Ishikawa (cell line): ENCODE measurements around the gene PPFIBP1.
A peak's percentile ranks its signal among the peaks of the same experiment; 100 is the strongest.

Experiments used
- CEBPB ChIP-seq: IDR thresholded peaks from 2 replicates; pipeline ENCODE4 v1.6.1; 2012
- CREB1 ChIP-seq: IDR thresholded peaks from 2 replicates; pipeline ENCODE4 v1.6.1; 2012; ENCODE audit warnings: low read depth
- EGR1 ChIP-seq: IDR thresholded peaks from 2 replicates; pipeline ENCODE4 v1.6.1; 2012
- EP300 ChIP-seq: IDR thresholded peaks from 2 replicates; pipeline ENCODE4 v1.6.1; 2012; ENCODE audit warnings: borderline replicate concordance
- FOXM1 ChIP-seq: IDR thresholded peaks from 2 replicates; pipeline ENCODE4 v1.6.1; 2012; ENCODE audit warnings: low read depth, borderline replicate concordance
- MAX ChIP-seq: IDR thresholded peaks from 2 replicates; pipeline ENCODE4 v1.6.1; 2012
- NFIC ChIP-seq: IDR thresholded peaks from 2 replicates; pipeline ENCODE4 v1.6.1; 2012
- RAD21 ChIP-seq: IDR thresholded peaks from 2 replicates; pipeline ENCODE4 v1.6.1; 2012; ENCODE audit warnings: low read depth
- REST ChIP-seq: IDR thresholded peaks from 2 replicates; pipeline ENCODE4 v1.6.1; 2012; ENCODE audit warnings: low read depth, mild to moderate bottlenecking
- TAF1 ChIP-seq: IDR thresholded peaks from 2 replicates; pipeline ENCODE4 v1.6.1; 2012; ENCODE audit warnings: low read depth, mild to moderate bottlenecking
- TCF12 ChIP-seq: IDR thresholded peaks from 2 replicates; pipeline ENCODE4 v1.6.1; 2012; ENCODE audit warnings: low read depth
- TEAD4 ChIP-seq: IDR thresholded peaks from 2 replicates; pipeline ENCODE4 v1.6.1; 2012
- USF1 ChIP-seq: IDR thresholded peaks from 2 replicates; pipeline ENCODE4 v1.6.1; 2012
- YY1 ChIP-seq: IDR thresholded peaks from 2 replicates; pipeline ENCODE4 v1.6.1; 2012; ENCODE audit warnings: low read depth
- ZBTB7A ChIP-seq: IDR thresholded peaks from 2 replicates; pipeline ENCODE4 v1.6.1; 2012; ENCODE audit warnings: low read depth

Gene PPFIBP1

GRCh38 chr12:27498149-27498548, 25.9 kb upstream of the PPFIBP1 start:
- TF ChIP-seq CEBPB = no peak
- TF ChIP-seq USF1 = no peak
- no peak for TF ChIP-seq FOXM1
- no peak for TF ChIP-seq NFIC
- no peak for TF ChIP-seq EGR1
- TF ChIP-seq CREB1 = no peak
- TF ChIP-seq TAF1 = no peak
- TF ChIP-seq RAD21 = no peak
- TF ChIP-seq ZBTB7A = no peak
- no peak for TF ChIP-seq TCF12
- no peak for TF ChIP-seq TEAD4
- no peak for TF ChIP-seq EP300
- no peak for TF ChIP-seq YY1

GRCh38 chr12:27498761-27499160, 25.2 kb upstream of the PPFIBP1 start:
- TF ChIP-seq CEBPB (peak; percentile 99), USF1 (no peak), EP300 (peak; percentile 80; the same call in 1 of the 2 replicates), EGR1 (no peak), TCF12 (peak; percentile 44; the same call in 1 of the 2 replicates), CREB1 (no peak), RAD21 (no peak), REST (no peak), TAF1 (no peak), NFIC (peak; percentile 72), MAX (no peak), YY1 (0 out of 2 replicates have a peak, but pooled peaks have one; percentile 22), ZBTB7A (no peak), TEAD4 (peak; percentile 47; the same call in 1 of the 2 replicates), FOXM1 (peak; percentile 73; the same call in 1 of the 2 replicates)

- TF ChIP-seq EP300 = no peak
- no peak for TF ChIP-seq CREB1
- no peak for TF ChIP-seq TCF12
- no peak for TF ChIP-seq TEAD4
- TF ChIP-seq USF1 = no peak
- TF ChIP-seq YY1 = no peak
- TF ChIP-seq CEBPB = no peak
- TF ChIP-seq REST = no peak
- no peak for TF ChIP-seq NFIC
- TF ChIP-seq FOXM1 = no peak
- no peak for TF ChIP-seq EGR1
- TF ChIP-seq MAX = no peak
- TF ChIP-seq ZBTB7A = no peak
- no peak for TF ChIP-seq RAD21
- TF ChIP-seq TAF1 = no peak
These were observed 24.6 kb upstream of the PPFIBP1 start for GRCh38 chr12:27499377-27499776.

- TF ChIP-seq NFIC = no peak
- TF ChIP-seq CREB1 = no peak
- no peak for TF ChIP-seq FOXM1
- TF ChIP-seq TAF1 = no peak
- no peak for TF ChIP-seq ZBTB7A
- no peak for TF ChIP-seq YY1
- TF ChIP-seq EP300 = no peak
- TF ChIP-seq TCF12 = no peak
These were observed 23.5 kb upstream of the PPFIBP1 start for GRCh38 chr12:27500546-27500945.

GRCh38 chr12:27502021-27502435, 22.0 kb upstream of the PPFIBP1 start:
- TF ChIP-seq ZBTB7A (no peak), TCF12 (no peak), EGR1 (no peak), RAD21 (no peak), MAX (no peak), YY1 (no peak)
